ENCODE measurements around the gene APOA5. TPM values are rescaled to one million over a fixed set of nuclear protein-coding genes. Genes with fewer than 3 reads are reported as not detected.
A peak's percentile ranks its signal among the peaks of the same experiment; 100 is the strongest.

APOA5 gene
- total RNA-seq, 1 donor: not detected

DNA sequence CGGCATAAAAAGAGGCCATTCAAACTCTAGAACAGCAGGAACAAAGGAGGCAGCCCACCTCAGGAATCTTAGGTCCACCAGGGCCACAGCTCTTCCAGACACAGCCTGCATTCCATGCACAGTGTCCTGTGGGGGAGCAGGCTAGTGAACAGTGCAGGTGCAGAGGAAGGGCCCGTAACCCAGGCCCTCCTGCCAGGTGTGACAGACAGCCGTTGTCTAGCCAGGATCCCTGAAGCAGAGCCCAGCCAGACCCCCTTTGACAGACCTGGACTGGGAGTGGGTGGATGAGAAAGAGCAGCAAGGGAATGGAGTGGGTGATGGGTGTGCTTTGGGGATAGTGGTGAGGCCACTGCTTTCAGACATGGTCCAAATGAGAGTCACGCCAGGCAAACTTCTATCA lies 2.7 kb downstream of the APOA5 start:
- no peak overlapping the region for H3K4me3 ChIP-seq (ENCODE audit: low read depth, low read length)
- no peak for DNase-seq (ENCODE audit: low read depth)
- no peak for TF ChIP-seq CTCF (IDR thresholded peaks at IDR 0.05; ENCODE audit: insufficient read depth, low read depth, low read length)

DNA sequence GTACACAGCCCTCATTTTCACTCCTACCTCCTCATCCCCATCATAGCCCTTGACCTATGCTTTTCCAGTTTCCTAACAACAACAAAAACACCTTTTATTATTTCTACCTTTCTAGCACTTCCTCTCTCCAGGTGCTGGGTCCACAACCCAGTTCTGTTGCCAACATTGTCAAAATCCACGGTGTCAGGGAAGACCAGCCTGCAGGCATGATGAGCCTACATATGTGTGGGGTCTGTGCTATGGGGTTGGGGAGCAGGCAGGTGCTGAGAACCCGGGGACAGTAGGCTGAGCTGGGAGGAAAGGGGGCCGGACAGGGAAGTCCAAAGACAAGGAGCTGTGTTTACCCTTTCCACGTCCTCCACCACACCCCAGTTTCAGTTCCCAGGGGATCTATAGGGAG lies 3.1 kb downstream of the APOA5 start:
- H3K4me3 ChIP-seq (ENCODE audit: low read depth, low read length): peak overlapping the region; percentile 90
- DNase-seq (ENCODE audit: low read depth): no peak
- TF ChIP-seq CTCF (IDR thresholded peaks at IDR 0.05; ENCODE audit: insufficient read depth, low read depth, low read length): no peak

DNA sequence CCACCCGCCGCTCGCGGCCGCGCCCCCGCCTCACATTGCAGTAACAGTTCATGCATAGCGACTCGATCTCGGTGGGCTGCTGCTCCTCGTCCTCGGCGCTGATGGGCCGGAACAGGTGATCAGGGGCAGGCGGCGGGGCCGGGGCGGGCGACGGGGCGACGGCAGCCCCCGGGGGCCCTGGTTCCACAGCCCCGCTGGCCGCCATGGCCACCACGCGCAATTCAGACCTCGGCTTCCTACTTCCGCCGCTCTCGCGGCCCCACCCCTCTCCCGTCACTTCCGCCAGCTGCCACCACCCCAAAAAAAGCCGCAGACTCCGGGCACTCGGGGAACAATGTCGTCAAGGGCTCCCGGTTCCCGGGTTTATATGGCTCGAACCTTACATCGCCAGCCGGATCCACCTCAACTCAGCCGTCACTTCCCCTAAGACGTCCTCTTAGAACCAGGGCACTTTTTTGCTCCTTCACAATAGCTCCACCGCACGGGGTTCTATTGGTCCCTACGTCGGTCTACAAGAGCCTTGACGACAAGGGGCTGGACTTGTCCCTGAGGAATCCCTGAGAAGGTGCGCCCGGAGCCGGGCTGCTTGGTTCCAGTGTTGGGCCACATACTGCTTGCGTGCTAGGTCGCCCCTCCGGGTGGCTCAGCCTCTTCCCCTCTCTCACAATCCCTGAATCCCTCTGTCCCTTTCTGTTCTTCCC lies 3.7 kb downstream of the APOA5 start, which contains the start of gene ZPR1:
ZPR1 (minus strand) TSS at position 238 of the 701 bp plus-strand sequence; CDS start at position 205, 33 bp downstream.
- DNase-seq (ENCODE audit: low read depth): peak; percentile 71
- H3K4me3 ChIP-seq (ENCODE audit: low read depth, low read length): peak within 1 kb of the TSS; percentile 90
- no peak for TF ChIP-seq CTCF (IDR thresholded peaks at IDR 0.05; ENCODE audit: insufficient read depth, low read depth, low read length)

DNA sequence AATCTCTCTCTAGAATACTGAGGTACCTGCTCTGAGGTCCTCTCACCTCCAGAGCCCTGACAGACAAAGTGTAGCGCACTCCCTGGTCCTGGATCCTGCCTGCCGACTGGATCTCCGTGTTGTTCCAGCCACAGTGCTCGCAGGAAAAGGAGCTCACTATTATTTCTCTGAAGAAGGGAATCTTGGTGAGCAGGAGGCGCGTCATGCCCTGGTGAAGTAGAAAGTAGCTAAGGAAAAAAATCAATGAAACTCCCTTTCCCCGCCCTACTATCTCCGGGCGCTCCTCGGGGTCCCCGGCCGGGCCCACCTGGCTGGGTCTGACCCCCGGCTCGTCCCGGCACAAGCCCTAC lies 4.3 kb downstream of the APOA5 start:
- DNase-seq (ENCODE audit: low read depth): no peak
- TF ChIP-seq CTCF (IDR thresholded peaks at IDR 0.05; ENCODE audit: insufficient read depth, low read depth, low read length): no peak
- H3K4me3 ChIP-seq (ENCODE audit: low read depth, low read length): peak overlapping the region; percentile 90

DNA sequence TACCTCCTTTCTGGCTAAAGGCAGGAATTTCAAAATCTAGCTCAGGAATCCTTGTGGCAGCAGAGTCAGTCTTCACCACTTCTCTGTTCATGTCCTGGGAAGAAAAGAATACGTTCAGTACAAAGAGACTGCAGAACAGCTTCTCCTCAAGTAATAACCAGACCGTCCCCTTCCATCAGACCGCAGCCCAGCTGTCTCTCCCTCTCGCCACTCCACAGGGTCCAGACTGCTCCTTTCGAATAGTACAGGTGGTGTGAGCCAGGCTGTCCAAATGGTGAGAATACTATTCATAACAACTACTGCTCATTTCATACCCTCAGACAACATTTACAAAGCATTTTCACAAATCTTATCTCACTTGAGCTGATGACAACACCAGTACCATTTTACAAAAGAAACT lies 4.7 kb downstream of the APOA5 start:
- H3K4me3 ChIP-seq (ENCODE audit: low read depth, low read length): peak overlapping the region; percentile 90
- no peak for DNase-seq (ENCODE audit: low read depth)
- TF ChIP-seq CTCF (IDR thresholded peaks at IDR 0.05; ENCODE audit: insufficient read depth, low read depth, low read length): no peak

GRCh38 chr11:116786326-116786725 lies 5.4 kb downstream of the APOA5 start:
- TF ChIP-seq CTCF (IDR thresholded peaks at IDR 0.05; ENCODE audit: insufficient read depth, low read depth, low read length): no peak
- no peak for DNase-seq (ENCODE audit: low read depth)
- no peak overlapping the region for H3K4me3 ChIP-seq (ENCODE audit: low read depth, low read length)

- no peak overlapping the region for H3K4me3 ChIP-seq (ENCODE audit: low read depth, low read length)
- TF ChIP-seq CTCF (IDR thresholded peaks at IDR 0.05; ENCODE audit: insufficient read depth, low read depth, low read length): no peak
- DNase-seq (ENCODE audit: low read depth): peak; percentile 62
These were observed 9.0 kb downstream of the APOA5 start for GRCh38 chr11:116782728-116783127.

Data from fibroblast of villous mesenchyme (primary cell).